ENCODE measurements around the gene INCA1. TPM values are rescaled to one million over a fixed set of nuclear protein-coding genes. Genes with fewer than 3 reads are reported as not detected.

INCA1 gene
- total and polyA plus RNA-seq, 2 of the 8 experiments (the other 6 are each of a cell fraction or from before 2014, with no cell fraction given), result 0.89 to 1.4 TPM

DNA sequence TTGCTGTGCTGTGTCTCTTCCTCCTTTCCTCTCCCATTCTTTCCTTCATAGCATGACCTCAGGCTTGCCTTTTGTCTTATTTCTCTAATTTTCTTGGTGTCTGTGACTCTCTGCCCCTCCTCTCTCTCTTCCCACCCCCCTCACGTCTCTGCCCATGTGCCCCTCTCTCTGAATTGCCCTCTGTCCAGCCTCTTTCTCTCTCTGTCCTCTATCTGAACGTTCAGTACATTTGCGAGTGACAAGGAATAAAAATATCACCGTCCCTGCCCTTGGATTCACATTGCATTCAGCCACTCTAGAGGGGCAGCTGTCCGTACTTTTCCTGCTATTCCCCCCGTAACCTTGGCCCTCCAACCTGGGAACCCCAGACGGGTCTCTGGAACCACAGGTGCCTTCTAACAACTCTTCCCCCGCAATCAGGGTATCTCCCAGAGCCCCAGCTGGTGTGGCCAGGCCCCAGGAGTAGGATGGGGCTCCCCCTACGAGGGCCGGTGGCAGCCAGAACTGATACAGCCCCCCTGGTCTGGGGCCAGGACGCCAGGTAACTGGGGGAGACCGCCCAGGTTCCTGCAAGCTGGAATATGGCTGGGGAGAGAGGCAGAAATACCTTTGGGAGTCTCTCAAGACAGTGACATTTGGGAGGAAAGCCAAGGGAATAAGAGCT lies 2.2 kb upstream of the INCA1 start (continued):
- TF ChIP-seq SAP30 (IDR thresholded peaks at IDR 0.05; ENCODE audit: insufficient read depth, insufficient replicate concordance, low read length) (no peak), RNF2 (IDR thresholded peaks at IDR 0.05; ENCODE audit: borderline replicate concordance, low read depth, low read length, missing control alignments, poor library complexity, severe bottlenecking) (no peak), HDAC2 (IDR thresholded peaks at IDR 0.05; ENCODE audit: borderline replicate concordance in 1 of 2, low read depth in 2 of 2, low read length in 2 of 2) (no peak), RFX5 (IDR thresholded peaks at IDR 0.05; ENCODE audit: borderline replicate concordance, low read depth, low read length) (no peak)
- TF ChIP-seq, protein P1, sequence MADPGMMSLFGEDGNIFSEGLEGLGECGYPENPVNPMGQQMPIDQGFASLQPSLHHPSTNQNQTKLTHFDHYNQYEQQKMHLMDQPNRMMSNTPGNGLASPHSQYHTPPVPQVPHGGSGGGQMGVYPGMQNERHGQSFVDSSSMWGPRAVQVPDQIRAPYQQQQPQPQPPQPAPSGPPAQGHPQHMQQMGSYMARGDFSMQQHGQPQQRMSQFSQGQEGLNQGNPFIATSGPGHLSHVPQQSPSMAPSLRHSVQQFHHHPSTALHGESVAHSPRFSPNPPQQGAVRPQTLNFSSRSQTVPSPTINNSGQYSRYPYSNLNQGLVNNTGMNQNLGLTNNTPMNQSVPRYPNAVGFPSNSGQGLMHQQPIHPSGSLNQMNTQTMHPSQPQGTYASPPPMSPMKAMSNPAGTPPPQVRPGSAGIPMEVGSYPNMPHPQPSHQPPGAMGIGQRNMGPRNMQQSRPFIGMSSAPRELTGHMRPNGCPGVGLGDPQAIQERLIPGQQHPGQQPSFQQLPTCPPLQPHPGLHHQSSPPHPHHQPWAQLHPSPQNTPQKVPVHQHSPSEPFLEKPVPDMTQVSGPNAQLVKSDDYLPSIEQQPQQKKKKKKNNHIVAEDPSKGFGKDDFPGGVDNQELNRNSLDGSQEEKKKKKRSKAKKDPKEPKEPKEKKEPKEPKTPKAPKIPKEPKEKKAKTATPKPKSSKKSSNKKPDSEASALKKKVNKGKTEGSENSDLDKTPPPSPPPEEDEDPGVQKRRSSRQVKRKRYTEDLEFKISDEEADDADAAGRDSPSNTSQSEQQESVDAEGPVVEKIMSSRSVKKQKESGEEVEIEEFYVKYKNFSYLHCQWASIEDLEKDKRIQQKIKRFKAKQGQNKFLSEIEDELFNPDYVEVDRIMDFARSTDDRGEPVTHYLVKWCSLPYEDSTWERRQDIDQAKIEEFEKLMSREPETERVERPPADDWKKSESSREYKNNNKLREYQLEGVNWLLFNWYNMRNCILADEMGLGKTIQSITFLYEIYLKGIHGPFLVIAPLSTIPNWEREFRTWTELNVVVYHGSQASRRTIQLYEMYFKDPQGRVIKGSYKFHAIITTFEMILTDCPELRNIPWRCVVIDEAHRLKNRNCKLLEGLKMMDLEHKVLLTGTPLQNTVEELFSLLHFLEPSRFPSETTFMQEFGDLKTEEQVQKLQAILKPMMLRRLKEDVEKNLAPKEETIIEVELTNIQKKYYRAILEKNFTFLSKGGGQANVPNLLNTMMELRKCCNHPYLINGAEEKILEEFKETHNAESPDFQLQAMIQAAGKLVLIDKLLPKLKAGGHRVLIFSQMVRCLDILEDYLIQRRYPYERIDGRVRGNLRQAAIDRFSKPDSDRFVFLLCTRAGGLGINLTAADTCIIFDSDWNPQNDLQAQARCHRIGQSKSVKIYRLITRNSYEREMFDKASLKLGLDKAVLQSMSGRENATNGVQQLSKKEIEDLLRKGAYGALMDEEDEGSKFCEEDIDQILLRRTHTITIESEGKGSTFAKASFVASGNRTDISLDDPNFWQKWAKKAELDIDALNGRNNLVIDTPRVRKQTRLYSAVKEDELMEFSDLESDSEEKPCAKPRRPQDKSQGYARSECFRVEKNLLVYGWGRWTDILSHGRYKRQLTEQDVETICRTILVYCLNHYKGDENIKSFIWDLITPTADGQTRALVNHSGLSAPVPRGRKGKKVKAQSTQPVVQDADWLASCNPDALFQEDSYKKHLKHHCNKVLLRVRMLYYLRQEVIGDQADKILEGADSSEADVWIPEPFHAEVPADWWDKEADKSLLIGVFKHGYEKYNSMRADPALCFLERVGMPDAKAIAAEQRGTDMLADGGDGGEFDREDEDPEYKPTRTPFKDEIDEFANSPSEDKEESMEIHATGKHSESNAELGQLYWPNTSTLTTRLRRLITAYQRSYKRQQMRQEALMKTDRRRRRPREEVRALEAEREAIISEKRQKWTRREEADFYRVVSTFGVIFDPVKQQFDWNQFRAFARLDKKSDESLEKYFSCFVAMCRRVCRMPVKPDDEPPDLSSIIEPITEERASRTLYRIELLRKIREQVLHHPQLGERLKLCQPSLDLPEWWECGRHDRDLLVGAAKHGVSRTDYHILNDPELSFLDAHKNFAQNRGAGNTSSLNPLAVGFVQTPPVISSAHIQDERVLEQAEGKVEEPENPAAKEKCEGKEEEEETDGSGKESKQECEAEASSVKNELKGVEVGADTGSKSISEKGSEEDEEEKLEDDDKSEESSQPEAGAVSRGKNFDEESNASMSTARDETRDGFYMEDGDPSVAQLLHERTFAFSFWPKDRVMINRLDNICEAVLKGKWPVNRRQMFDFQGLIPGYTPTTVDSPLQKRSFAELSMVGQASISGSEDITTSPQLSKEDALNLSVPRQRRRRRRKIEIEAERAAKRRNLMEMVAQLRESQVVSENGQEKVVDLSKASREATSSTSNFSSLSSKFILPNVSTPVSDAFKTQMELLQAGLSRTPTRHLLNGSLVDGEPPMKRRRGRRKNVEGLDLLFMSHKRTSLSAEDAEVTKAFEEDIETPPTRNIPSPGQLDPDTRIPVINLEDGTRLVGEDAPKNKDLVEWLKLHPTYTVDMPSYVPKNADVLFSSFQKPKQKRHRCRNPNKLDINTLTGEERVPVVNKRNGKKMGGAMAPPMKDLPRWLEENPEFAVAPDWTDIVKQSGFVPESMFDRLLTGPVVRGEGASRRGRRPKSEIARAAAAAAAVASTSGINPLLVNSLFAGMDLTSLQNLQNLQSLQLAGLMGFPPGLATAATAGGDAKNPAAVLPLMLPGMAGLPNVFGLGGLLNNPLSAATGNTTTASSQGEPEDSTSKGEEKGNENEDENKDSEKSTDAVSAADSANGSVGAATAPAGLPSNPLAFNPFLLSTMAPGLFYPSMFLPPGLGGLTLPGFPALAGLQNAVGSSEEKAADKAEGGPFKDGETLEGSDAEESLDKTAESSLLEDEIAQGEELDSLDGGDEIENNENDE (IDR thresholded peaks at IDR 0.05; ENCODE audit: insufficient replicate concordance, low read length), result no peak
- TF ChIP-seq, protein P2, sequence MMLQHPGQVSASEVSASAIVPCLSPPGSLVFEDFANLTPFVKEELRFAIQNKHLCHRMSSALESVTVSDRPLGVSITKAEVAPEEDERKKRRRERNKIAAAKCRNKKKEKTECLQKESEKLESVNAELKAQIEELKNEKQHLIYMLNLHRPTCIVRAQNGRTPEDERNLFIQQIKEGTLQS (IDR thresholded peaks at IDR 0.05; ENCODE audit: insufficient read depth, low read depth, low read length), result no peak

Data from H1 (cell line).